Keratinocyte (primary cell): ENCODE results near the gene RGPD8. TPM values are rescaled to one million over a fixed set of nuclear protein-coding genes. Genes with fewer than 3 reads are reported as not detected.
"Not testable (repeated sequence)": the region's sequence is repeated elsewhere in the genome, so short reads cannot be mapped to it uniquely, and the experiment has no call there.

Experiments used
- DNase-seq: peaks from one replicate; pipeline ENCODE4 v3.0.0-alpha.2; 2011; ENCODE audit warnings: low read depth, missing footprints, low spot score
- FAIRE-seq: peaks from 2 replicates; lab custom pipeline; 2011; peaks lifted over from hg19 to GRCh38; lab: Jason Lieb, UNC
- H2AFZ ChIP-seq: 2 replicates; pipeline ENCODE4 v1.6.0; 2012; ENCODE audit warnings: low read length, control low read depth, inconsistent platforms; ENCODE audit not compliant: control insufficient read depth
- H3K27ac ChIP-seq: 2 replicates; pipeline ENCODE4 v1.5.1; 2011; ENCODE audit warnings: low read length; ENCODE audit not compliant: control insufficient read depth, insufficient read depth
- H3K27me3 ChIP-seq: 3 replicates; pipeline ENCODE4 v1.6.0; 2011; ENCODE audit warnings: low read length; ENCODE audit not compliant: control insufficient read depth, insufficient read depth; ENCODE audit errors: extremely low read depth
- H3K36me3 ChIP-seq, 2 experiments: 2 replicates in 1 of 2; 3 replicates in 1 of 2; pipeline ENCODE4 v1.5.1; 2011; ENCODE audit warnings: low read length in 2 of 2, mild to moderate bottlenecking in 1 of 2; ENCODE audit not compliant: control insufficient read depth in 2 of 2, insufficient read depth in 2 of 2; ENCODE audit errors: extremely low read depth in 1 of 2
- H3K4me1 ChIP-seq: 3 replicates; pipeline ENCODE4 v1.5.1; 2011; ENCODE audit warnings: low read length; ENCODE audit not compliant: control insufficient read depth, insufficient read depth; ENCODE audit errors: extremely low read depth
- H3K4me2 ChIP-seq: 3 replicates; pipeline ENCODE4 v1.6.0; 2011; ENCODE audit warnings: low read depth, low read length; ENCODE audit not compliant: control insufficient read depth, insufficient read depth; ENCODE audit errors: extremely low read depth
- H3K4me3 ChIP-seq, 3 experiments: fragments of 200-600 bp in 1 of 3; sonication (generic) in 1 of 3; 2 replicates in 2 of 3; 3 replicates in 1 of 3; pipeline ENCODE4 v1.5.1; 2011 to 2016; ENCODE audit warnings: low read length in 3 of 3, mild to moderate bottlenecking in 3 of 3, control low read depth in 2 of 3, inconsistent platforms in 1 of 3, low read depth in 1 of 3, mixed read lengths in 1 of 3, mixed run types in 1 of 3, moderate library complexity in 1 of 3; ENCODE audit not compliant: control insufficient read depth in 2 of 3, insufficient read depth in 2 of 3; ENCODE audit errors: extremely low read depth in 1 of 3
- H3K79me2 ChIP-seq: 2 replicates; pipeline ENCODE4 v1.6.0; 2012; ENCODE audit warnings: low read length; ENCODE audit not compliant: control insufficient read depth, insufficient read depth
- H3K9ac ChIP-seq: 3 replicates; pipeline ENCODE4 v1.6.0; 2011; ENCODE audit warnings: low read length; ENCODE audit not compliant: control insufficient read depth, insufficient read depth; ENCODE audit errors: extremely low read depth
- H3K9me1 ChIP-seq: 3 replicates; pipeline ENCODE4 v1.6.0; 2011; ENCODE audit warnings: low read length; ENCODE audit not compliant: control insufficient read depth, insufficient read depth; ENCODE audit errors: extremely low read depth
- H3K9me3 ChIP-seq: 2 replicates; pipeline ENCODE4 v1.5.1; 2012; ENCODE audit warnings: low read depth, low read length; ENCODE audit not compliant: control insufficient read depth
- H4K20me1 ChIP-seq: 3 replicates; pipeline ENCODE4 v1.6.0; 2011; ENCODE audit warnings: low read length; ENCODE audit not compliant: control insufficient read depth, insufficient read depth; ENCODE audit errors: extremely low read depth
- EZH2 ChIP-seq: IDR thresholded peaks from one replicate; pipeline ENCODE4 v1.6.1; 2012; ENCODE audit warnings: inconsistent platforms, mild to moderate bottlenecking, low read length, moderate library complexity
- dilution Hi-C: fragments of 300-500 bp; cut with MboI; formaldehyde crosslinking; loops from one replicate; pipeline ENCODE4 v1.7.0; 2020; ENCODE audit warnings: low sequenced_read_pairs; ENCODE audit not compliant: extremely low pct_ligation_motif_present
- polyA plus RNA-seq, 5 experiments: library from polyadenylated mRNA; depleted of rRNA in 3 of 5; stranded (reverse) in 3 of 5; stranded (forward) in 1 of 5; unstranded in 1 of 5; fragments of >200 nt; gene quantifications; 1 replicate in 1 of 5; 2 replicates in 3 of 5; 3 replicates in 1 of 5; pipeline versions ENCODE4 v1.2.1 to v1.2.3, GENCODE V29; 2011 to 2012; ENCODE audit warnings: missing spikeins in 2 of 5, low read depth in 1 of 5, low replicate concordance in 1 of 5
- TF ChIP-seq, protein P1 (sequence below), 3 experiments: IDR thresholded peaks in 1 of 3; conservative IDR thresholded peaks in 1 of 3; optimal IDR thresholded peaks in 1 of 3; 2 replicates in 2 of 3; 3 replicates in 1 of 3; pipeline versions ENCODE3 to v1.5.1; 2011; ENCODE audit warnings: low read length in 3 of 3, mild to moderate bottlenecking in 3 of 3, moderate library complexity in 2 of 3, control low read depth in 1 of 3, inconsistent platforms in 1 of 3; ENCODE audit not compliant: insufficient read depth in 2 of 3; ENCODE audit errors: extremely low read depth in 1 of 3

RGPD8 gene
- polyA plus RNA-seq, 1 donor (not counting 4 experiments of a cell fraction or from before 2014, with no cell fraction given), result 2.4 TPM

DNA sequence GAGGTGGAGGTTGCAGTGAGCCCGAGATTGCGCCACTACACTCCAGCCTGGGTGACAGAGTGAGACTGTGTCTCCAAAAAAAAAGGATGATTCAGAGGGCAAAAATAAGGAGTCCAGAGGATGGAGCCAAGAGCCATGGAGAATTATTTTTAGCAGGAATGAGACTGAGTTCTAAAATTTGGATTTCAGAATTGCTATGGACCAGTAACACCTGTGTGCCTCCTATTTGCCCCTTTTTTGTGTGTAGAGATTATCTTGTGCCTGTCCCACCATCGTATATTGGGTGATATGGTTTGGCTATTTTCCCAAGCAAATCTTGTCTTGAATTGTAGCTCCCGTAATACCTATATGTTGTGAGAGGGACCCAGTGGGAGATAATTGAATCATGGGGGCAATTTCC, 16.4 kb upstream of the RGPD8 start:
- FAIRE-seq (no peak), DNase-seq (no peak)
- no peak overlapping the region for H2AFZ ChIP-seq
- no peaks in the 10 kb centered on the region for H4K20me1 ChIP-seq
- dilution Hi-C loops, result no loop called here
- TF ChIP-seq, protein P1, sequence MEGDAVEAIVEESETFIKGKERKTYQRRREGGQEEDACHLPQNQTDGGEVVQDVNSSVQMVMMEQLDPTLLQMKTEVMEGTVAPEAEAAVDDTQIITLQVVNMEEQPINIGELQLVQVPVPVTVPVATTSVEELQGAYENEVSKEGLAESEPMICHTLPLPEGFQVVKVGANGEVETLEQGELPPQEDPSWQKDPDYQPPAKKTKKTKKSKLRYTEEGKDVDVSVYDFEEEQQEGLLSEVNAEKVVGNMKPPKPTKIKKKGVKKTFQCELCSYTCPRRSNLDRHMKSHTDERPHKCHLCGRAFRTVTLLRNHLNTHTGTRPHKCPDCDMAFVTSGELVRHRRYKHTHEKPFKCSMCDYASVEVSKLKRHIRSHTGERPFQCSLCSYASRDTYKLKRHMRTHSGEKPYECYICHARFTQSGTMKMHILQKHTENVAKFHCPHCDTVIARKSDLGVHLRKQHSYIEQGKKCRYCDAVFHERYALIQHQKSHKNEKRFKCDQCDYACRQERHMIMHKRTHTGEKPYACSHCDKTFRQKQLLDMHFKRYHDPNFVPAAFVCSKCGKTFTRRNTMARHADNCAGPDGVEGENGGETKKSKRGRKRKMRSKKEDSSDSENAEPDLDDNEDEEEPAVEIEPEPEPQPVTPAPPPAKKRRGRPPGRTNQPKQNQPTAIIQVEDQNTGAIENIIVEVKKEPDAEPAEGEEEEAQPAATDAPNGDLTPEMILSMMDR (optimal IDR thresholded peaks at IDR 0.05 in 1 of 3, IDR thresholded peaks at IDR 0.05 in 1 of 3, conservative IDR thresholded peaks at IDR 0.05 in 1 of 3; ENCODE audit: extremely low read depth in 1 of 3, insufficient read depth in 2 of 3, low read length in 3 of 3), result no peak
- no peak for TF ChIP-seq EZH2
- H3K9ac ChIP-seq, result no peak overlapping the region
- H3K79me2 ChIP-seq, result no peaks in the 10 kb centered on the region
- H3K4me2 ChIP-seq, result no peak overlapping the region
- H3K36me3 ChIP-seq, result no peaks in the 10 kb centered on the region
- H3K4me3 ChIP-seq, result no peak overlapping the region
- H3K27me3 ChIP-seq, result no peaks in the 10 kb centered on the region
- no peaks in the 10 kb centered on the region for H3K9me1 ChIP-seq
- no peak overlapping the region for H3K27ac ChIP-seq
- no peaks in the 10 kb centered on the region for H3K9me3 ChIP-seq
- no peaks in the 10 kb centered on the region for H3K4me1 ChIP-seq

DNA sequence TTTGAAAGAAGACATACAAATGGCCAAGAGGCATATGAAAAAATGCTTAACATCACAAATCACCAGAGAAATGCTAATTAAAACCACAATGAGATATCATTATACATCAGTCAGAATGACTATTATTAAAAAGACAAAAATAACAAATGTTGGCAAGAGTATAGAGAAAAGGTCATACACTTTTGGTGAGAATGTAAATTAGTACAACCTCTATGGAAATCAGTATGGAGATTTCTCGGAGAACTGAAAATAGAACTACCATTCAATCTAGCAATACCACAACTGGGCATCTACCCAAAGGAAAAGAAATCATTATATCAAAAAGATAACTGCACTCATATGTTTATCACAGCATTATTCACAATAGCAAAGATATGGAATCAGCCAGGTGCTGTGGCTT, 10.8 kb upstream of the RGPD8 start:
- H3K4me2 ChIP-seq, H3K27ac ChIP-seq, H3K4me3 ChIP-seq, H4K20me1 ChIP-seq, H3K36me3 ChIP-seq, H3K27me3 ChIP-seq, H3K9me3 ChIP-seq, dilution Hi-C loops, H3K9me1 ChIP-seq, H3K9ac ChIP-seq, H3K79me2 ChIP-seq, H3K4me1 ChIP-seq, DNase-seq, FAIRE-seq, H2AFZ ChIP-seq: not testable (repeated sequence)

DNA sequence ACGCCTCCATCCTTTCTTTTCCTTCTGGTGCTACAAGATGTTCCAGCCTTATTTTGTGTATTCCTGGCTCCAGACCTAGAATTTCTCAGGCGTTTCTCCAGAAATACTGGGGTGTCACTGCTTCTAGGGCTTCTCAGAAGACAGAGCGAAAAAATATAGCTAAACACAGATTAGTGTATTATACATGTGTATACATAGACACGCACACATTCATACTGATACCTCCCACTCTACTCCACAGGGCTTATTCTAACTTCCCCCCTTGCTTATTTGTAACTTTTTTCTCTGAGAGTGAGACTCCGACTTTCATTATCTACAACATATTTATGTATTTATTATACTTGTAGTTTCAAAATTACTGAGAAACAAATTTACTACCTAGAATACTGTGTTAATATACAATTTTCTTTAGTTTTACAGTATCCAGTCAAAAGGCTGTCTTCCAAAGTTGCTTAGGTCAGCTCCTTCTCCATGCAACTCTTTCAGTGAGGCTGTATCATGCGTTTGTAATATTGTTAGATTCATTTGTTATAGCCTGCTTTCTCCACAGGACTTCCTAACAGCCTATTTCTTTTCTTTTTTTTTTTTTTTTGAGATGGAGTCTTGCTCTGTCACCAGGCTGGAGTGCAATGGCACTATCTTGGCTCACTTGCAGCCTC, 5.3 kb upstream of the RGPD8 start:
- FAIRE-seq, H3K27ac ChIP-seq, H3K4me3 ChIP-seq, H3K79me2 ChIP-seq, H3K9me1 ChIP-seq, H4K20me1 ChIP-seq, H3K4me1 ChIP-seq, H3K9ac ChIP-seq, H3K36me3 ChIP-seq, dilution Hi-C loops, H2AFZ ChIP-seq, H3K4me2 ChIP-seq, H3K27me3 ChIP-seq, DNase-seq, H3K9me3 ChIP-seq: not testable (repeated sequence)

DNA sequence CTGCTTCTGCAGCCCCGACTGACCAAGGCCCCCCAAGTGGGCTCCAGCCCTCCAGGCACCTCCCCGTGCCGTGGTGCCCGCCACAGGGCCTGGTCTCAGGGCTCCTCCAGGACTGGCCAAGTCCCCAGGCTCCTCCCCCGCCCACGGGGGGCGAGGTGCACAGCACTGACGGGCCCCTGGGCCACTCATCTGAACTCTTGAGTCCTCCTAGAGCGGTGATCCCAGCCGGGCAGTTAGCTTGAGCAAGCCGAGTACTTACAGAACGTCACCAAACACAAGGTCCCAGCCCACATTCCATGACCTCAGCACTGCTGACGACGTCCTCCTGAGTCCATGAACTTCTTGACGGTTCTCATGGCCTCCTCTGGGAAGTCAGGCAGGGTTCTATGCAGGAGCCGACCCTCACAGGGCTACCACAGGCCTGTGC, 4.0 kb upstream of the RGPD8 start:
- H3K79me2 ChIP-seq, H3K9me3 ChIP-seq, H3K9ac ChIP-seq, FAIRE-seq, H3K27ac ChIP-seq, DNase-seq, H3K4me2 ChIP-seq, H3K4me3 ChIP-seq, H3K9me1 ChIP-seq, dilution Hi-C loops, H3K36me3 ChIP-seq, H3K27me3 ChIP-seq, H4K20me1 ChIP-seq, H2AFZ ChIP-seq, H3K4me1 ChIP-seq: not testable (repeated sequence)
